T-helper 1 cell treated with Interleukin-12 subunit alpha and Interleukin-12 subunit beta and Interleukin-4 antibody, amounts not matched to agents 30 ng/mL and 1 ng/mL, for 36 hours (primary cell): ENCODE results near the gene KAZN. TPM values are rescaled to one million over a fixed set of nuclear protein-coding genes. Genes with fewer than 3 reads are reported as not detected.

Source experiments
- intact Hi-C: fragments of 100-400 bp; cut with micrococcal nuclease; formaldehyde crosslinking; loops from one replicate; pipeline ENCODE4 v1.15.1; 2024
- total RNA-seq: library from RNA; stranded (reverse); gene quantifications from 2 replicates; pipeline ENCODE4 v1.2.3, GENCODE V29; 2022

Gene KAZN
- total RNA-seq, 1 donor from 2014 or later, result 0.20 TPM

DNA sequence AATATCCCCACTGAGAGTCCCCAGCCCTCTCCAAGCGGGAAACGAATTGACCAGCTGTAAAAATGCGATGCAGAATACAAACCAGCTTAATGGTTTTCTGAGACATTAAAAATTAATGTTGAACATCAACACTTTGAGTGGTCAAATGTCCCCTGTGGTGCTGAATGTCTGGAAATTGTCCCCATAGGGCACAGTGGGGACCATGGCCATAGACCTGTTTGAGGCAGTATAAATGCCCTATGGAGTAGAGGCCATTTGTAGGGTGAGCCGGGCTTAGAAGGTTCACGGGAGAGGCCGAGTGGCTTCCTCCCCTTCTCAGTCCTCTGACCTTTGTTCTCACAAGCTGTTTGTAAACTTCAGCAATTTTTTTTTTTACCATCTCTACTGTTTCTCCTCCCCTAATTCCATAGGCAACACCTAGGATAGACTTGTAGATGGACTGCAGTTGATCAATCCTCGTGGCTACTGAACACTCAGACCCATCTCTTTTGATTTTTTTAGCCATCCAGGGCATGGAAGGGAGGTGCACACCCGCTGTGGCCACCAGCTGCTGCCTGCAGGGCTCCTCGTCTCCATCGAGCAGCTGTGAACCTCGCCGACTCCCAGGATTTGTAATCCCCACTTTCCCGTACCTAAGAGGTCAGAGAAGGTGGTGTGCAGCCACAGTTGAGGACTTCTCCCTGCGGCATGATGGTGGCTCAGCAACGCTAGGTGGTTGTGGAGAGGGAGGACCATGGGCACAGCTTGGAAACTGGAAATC is 41.0 kb downstream of the KAZN start:
- intact Hi-C loops, result no loop called here

DNA sequence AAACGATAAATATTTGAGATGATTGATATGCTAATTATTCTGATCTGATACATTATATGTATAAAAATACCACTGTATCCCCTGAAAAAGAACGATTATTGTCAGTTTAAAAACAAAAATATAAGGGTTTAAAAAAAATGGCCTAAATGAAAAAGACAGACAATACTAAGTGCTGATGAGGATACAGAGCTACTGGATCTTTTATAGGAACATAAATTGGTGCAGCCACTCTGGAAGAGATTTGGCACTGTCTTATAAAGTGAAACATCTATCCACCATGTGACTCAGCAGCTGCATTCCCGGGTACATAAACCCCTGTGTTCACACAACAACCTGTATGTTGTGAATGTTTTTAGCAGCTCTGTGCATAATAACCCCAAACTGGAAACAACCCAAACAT is 44.2 kb downstream of the KAZN start:
- intact Hi-C loops, result no loop called here

DNA sequence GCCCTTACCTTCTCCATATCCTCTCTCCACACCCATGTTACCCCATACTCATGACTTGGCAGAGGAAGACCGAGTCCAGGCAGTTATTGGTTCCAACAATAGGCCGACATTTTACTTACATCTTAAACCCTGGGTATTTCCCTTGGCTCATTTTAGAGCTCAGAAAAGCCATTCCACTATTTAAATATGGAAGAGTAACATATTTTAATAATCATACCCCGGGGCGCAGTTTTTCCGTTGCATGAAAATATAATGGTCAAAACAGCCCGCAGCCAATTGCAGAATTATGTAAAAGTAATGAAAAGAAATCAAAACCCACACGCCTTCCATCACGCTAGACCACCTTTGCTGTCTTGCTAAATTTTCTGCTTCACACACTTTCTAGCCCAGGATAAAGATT is 48.5 kb downstream of the KAZN start:
- intact Hi-C loops, result no loop called here

GRCh38 chr1:14647777-14648176 is 49.3 kb downstream of the KAZN start:
- intact Hi-C loops, result no loop called here

DNA sequence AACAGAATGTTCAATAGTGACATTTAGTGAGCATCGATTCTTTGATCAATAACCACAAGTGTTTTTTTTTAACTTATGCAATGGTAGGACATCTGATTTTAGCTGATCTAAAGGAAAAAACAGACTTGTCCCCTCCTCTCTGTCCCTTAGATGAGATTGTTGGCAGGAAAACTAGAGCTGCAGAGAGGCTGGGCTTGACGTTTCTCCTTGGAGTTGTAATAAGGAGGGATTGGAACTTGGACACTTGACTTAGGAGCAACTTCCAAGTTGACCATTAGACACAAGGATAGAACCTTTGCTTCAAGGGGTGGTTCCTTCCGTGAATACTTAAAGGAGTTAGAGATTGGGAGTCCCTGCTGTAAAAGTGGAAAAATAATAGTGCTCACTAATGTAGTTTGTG is 49.9 kb downstream of the KAZN start:
- intact Hi-C loops, result no loop called here

- intact Hi-C loops, result no loop called here
Observed at GRCh38 chr1:14648896-14649855, 50.7 kb downstream of the KAZN start.

GRCh38 chr1:14649976-14650375 is 51.5 kb downstream of the KAZN start:
- intact Hi-C loops, result no loop called here

- intact Hi-C loops, result no loop called here
Observed at GRCh38 chr1:14650951-14651350, 52.5 kb downstream of the KAZN start.

GRCh38 chr1:14652840-14653239 is 54.4 kb downstream of the KAZN start:
- intact Hi-C loops, result no loop called here

- intact Hi-C loops, result no loop called here
Observed at GRCh38 chr1:14653461-14653960, 55.0 kb downstream of the KAZN start.

GRCh38 chr1:14654554-14654953 is 56.1 kb downstream of the KAZN start:
- intact Hi-C loops, result no loop called here

DNA sequence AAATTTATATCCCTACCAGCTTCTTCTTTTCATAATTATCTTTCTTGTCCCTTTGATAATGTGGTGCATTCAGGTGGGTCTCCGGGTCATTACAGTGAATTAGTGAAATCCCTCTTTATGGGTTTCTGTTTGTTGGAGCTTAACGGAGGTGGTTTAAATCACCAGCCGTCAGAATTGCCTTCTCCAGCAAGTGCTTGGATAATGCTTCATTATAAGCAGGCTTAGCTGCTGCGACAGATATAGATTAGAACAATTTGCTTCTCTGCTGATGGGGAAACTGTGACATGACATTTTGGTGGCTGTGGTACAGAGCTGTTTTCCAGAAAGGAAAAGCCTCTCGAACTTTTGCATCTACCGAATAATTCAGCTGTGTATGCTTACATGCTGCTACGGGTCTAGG is 56.9 kb downstream of the KAZN start:
- intact Hi-C loops, result no loop called here

GRCh38 chr1:14656384-14656937 is 58.0 kb downstream of the KAZN start:
- intact Hi-C loops, result no loop called here

GRCh38 chr1:14658642-14659041 is 60.2 kb downstream of the KAZN start:
- intact Hi-C loops, result no loop called here

DNA sequence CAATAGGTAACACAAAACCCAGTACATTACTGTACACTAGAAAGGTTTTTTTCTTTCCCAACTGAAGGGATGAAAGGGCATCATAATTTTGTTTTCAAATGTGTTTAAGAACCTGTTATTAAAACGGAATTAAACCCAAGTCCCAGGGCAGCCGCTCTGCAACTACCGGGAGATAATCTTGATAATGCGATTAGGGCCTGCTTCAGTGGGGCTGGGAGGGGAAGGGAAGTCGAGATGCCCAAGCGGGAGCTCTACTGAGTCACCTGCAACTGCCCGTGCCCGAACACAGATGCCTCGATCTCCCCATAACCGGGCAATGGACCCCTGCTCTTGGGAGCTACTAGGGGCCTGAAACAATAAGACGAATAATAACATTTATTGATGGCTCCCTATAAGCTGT is 61.4 kb downstream of the KAZN start:
- intact Hi-C loops, result no loop called here

DNA sequence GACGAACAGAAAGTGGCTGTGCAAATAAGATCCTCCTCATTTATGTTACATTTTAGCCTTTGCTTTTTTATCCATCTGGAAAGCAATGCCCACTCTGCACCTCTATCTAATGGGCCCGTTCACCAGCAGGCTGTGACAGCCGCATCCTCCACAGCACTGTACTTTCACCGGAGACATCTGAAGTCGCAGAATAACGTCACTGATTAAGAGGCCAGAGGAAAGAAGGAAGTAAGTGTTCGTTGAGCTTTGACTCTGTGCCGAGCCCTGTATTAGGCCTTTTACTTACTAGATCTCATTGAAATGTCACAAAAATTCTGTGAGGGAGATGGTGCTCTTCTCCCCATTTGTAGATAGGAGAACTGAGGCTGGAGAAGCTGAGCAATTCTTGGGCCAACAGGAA is 62.3 kb downstream of the KAZN start:
- intact Hi-C loops, result no loop called here

GRCh38 chr1:14661222-14661621 is 62.7 kb downstream of the KAZN start:
- intact Hi-C loops, result no loop called here

- intact Hi-C loops, result no loop called here
Observed at GRCh38 chr1:14662116-14662515, 63.6 kb downstream of the KAZN start.

DNA sequence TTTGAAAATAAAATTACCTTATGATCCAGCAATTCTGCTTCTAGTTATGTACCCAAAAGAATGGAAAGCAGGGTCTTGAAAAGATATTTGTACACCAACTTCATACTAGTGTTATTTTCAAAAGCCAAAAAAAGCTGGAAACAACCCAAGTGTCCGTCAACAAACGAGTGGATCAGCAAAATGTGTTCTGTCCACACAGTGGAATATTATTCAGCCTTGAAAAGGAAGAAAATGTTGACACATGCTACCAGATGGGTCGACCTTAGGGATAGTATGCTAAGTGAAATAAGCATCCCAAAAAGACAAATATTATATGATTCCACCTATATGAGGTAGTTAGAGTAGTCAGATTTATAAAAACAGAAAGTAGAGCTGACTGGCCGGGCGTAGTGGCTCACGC is 65.3 kb downstream of the KAZN start:
- intact Hi-C loops, result no loop called here

- intact Hi-C loops, result no loop called here
Observed at GRCh38 chr1:14666373-14666772, 67.9 kb downstream of the KAZN start.

- intact Hi-C loops, result no loop called here
Observed at GRCh38 chr1:14666962-14667650, 68.6 kb downstream of the KAZN start.

DNA sequence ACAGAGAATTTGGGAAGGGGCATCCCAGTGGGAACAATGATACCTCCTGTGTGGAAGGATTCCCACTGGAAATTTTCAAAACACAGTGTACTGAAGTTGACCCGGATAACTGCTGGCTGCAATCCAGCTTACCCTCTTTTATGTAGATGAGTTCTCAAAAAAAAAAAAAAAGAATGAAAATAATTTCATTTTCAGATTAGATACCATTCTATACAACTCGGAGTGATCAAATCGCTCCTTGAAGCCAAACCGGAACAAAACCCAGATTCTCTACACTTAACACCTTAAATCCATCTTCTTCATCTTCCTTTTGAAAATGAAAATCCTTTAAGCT is 69.1 kb downstream of the KAZN start:
- intact Hi-C loops, result no loop called here
